Measurements from ENCODE around the gene UBE2E1. TPM values are rescaled to one million over a fixed set of nuclear protein-coding genes. Genes with fewer than 3 reads are reported as not detected.
"Not testable (repeated sequence)": the region's sequence is repeated elsewhere in the genome, so short reads cannot be mapped to it uniquely, and the experiment has no call there.

Gene UBE2E1
- total RNA-seq, 2 donors from 2014 or later = 61.4 to 86.9 TPM

DNA sequence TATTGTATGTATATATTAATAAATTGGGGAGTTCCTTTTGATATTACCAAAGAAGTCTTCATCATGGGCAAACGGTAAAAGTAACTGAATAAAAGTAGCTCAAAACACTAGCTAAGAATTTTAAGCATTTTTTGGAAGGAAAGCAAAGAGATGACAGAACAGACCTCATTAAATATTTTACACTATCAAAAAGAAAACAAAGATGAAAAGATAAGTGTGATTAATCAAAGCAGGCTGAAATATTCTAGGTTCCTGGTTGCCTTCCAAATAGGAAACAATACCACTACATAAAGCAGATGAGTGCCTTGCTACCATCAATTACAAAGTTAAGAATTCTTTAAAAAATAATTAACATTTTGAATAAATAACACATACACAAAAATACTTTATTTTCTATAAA is 107.4 kb downstream of the UBE2E1 start:
- peaks cover 31% of the 10 kb centered on the region for H3K36me3 Mint-ChIP-seq (ENCODE audit: low read depth)
- no peak overlapping the region for H3K27ac Mint-ChIP-seq
- no peaks in the 10 kb centered on the region for H3K27me3 Mint-ChIP-seq
- no peak for ATAC-seq (replicated peaks)
- no peak overlapping the region for H3K4me3 Mint-ChIP-seq
- peaks cover 20% of the 10 kb centered on the region for H3K4me1 Mint-ChIP-seq
- H3K9me3 Mint-ChIP-seq = no peaks in the 10 kb centered on the region

DNA sequence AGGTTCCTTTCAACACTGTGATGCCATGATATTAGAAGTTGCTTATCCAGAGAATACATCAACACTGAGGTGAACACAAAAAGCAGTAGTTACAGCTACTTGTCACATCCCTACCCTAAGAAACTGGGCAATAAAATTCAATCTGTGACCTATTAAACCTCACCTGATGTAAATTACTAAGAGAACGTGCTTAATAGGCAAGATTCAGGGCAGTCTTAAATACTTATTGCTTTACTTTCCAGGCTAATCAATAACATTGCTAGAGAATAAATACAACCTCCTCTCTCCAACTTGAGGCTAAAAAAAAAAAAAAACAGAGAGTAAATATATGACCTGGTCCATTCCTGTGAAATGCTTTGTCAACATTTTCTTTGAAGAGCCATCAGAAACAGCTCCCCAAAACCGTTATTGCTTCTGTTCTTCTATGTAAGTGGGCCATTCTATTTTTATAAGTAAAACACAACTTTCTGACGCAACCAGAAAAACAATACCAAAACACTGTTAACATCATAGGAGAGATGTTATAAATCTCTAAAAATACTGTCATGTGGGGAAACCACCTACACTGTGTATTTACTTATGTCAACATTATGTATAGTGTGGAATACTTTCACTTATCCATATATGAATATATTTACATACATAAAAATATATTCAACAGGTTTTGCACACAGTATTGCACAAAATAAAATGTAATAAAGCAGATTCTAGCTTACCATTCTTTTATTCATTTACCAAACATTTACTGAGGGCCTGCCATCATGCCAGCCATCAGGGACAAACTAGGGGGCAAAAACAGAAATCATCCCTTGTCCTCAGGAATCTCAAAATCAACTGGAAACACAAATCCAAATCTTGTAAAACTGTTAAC is 108.4 kb downstream of the UBE2E1 start:
- ATAC-seq (replicated peaks) = no peak
- no peaks in the 10 kb centered on the region for H3K9me3 Mint-ChIP-seq
- H3K27me3 Mint-ChIP-seq = no peaks in the 10 kb centered on the region
- peaks cover 28% of the 10 kb centered on the region for H3K4me1 Mint-ChIP-seq
- peaks cover 40% of the 10 kb centered on the region for H3K36me3 Mint-ChIP-seq (ENCODE audit: low read depth)
- H3K4me3 Mint-ChIP-seq = peak overlapping the region; percentile 13
- no peak overlapping the region for H3K27ac Mint-ChIP-seq

DNA sequence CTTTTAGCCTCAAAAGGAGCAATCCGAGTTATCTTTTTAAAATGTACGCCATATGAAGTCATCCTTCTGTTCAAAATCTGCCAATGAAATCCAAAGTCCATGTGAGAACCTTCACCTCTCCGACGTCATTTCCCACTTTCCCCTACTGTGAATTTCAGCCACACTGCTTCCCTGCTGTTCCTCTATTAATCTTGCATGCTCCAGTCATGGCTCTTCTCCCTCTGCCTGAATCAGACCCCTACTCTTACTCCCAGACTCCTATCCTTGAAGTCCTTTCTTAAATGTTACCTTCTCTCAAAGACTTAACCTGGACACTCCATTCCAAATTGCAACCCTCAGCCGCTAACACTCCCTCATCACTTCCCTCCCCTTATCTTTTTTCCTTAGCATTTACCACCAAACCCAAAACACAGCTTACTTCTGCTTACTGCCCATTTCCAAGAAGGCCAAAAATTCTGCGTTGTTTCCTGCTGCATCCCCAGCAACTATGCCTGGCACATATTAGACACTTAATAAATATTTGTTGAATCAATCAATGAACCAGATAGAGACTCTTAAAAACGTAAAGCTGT is 109.9 kb downstream of the UBE2E1 start:
- H3K4me1 Mint-ChIP-seq = peaks cover 37% of the 10 kb centered on the region
- H3K4me3 Mint-ChIP-seq = peak overlapping the region; percentile 97

DNA sequence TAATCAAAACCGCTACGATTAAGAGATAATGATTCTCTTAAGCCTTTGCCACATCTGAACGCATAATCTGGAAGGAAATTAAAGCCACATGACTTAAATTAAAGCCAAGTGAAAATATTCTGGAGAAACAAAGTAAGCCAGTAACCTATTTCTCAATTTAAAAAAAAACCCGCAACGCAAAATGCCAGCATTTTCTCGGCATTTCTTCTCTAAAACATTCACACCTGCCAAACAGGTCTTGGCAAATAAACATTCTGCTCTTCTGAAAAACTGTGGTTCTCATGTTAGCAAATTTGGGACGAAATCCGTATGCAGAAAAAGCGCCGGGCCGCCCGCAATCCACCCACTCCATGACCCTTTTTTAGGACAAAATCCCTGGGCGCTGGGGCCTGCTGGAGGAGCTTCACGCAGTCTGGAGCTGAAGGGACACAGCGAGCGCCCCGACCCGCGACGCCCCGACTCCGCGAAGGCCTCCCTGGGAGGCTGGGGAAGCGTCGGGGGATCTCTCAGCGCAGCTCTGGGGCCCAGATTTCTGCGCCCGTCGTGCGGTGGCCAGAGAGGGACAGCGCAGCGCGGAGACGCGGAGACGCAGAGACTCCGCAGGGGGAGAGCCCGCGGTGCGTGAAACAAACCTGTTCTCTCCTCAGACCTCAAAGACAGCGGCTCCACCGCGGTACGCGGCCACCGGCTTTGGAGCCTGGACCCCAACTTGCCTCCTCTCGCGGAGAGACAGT is 110.6 kb downstream of the UBE2E1 start:
- H3K27me3 Mint-ChIP-seq = no peaks in the 10 kb centered on the region
- H3K36me3 Mint-ChIP-seq (ENCODE audit: low read depth) = peaks cover 47% of the 10 kb centered on the region
- H3K9me3 Mint-ChIP-seq = no peaks in the 10 kb centered on the region
- peaks cover 38% of the 10 kb centered on the region for H3K4me1 Mint-ChIP-seq
- peak overlapping the region; percentile 99 for H3K27ac Mint-ChIP-seq
- ATAC-seq (replicated peaks) = peak; percentile 51
- peak overlapping the region; percentile 97 for H3K4me3 Mint-ChIP-seq

More for the DNA sequence above, 109.9 kb downstream of the UBE2E1 start:
- no peak for ATAC-seq (replicated peaks)
- Mint-ChIP-seq H3K27ac (peak overlapping the region; percentile 99), H3K36me3 (ENCODE audit: low read depth) (peaks cover 44% of the 10 kb centered on the region), H3K9me3 (no peaks in the 10 kb centered on the region), H3K27me3 (no peaks in the 10 kb centered on the region)

DNA sequence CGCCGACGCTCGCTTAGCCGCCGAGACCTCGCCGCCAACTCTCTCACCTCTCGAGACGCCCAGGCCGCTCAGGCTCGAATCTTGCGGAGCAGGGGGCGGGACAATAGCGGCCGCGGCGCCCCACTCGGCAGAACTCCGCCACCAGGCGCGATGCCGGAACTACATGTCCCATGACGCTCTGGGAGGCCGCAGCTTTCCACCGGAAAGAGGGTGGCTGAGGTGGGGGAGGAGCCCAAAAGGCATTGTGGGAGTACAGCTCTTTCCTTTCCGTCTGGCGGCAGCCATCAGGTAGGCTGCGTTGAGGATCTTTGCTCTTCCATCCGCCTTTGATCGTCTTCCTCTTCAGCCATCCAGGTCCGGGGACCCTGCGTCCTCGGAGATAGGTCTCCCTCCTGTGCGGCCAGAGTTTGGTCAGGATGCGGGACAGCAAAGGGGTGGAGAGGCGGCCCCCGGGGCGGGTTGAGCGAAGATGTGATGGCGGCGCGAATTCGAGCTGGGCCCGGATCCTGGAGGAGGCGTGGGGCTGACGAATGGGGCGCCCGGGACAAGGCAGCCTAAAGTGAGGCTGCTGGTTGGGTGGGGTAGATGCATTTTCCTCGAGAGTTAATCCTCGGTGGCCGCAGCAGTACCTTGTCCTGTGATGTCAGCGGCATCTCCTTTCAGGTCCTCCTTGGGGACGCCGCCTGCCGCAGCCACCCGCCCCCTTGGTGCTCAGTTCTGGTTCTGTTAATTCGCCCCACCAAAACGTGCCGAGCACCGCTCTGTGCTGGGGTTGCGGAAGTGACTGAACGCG is 111.3 kb downstream of the UBE2E1 start, which contains the start of the genes NKIRAS1 and RPL15:
NKIRAS1 (minus strand) TSS at position 105 of the 793 bp plus-strand sequence. CDS start 6,086 bp downstream, outside the sequence.
RPL15 (plus strand) TSS at position 247 of the 793 bp plus-strand sequence. CDS start 728 bp downstream, outside the sequence.
- peaks cover 55% of the 10 kb centered on the region for H3K36me3 Mint-ChIP-seq (ENCODE audit: low read depth)
- H3K4me1 Mint-ChIP-seq = peaks cover 38% of the 10 kb centered on the region
- ATAC-seq (replicated peaks) = peak; percentile 96

DNA sequence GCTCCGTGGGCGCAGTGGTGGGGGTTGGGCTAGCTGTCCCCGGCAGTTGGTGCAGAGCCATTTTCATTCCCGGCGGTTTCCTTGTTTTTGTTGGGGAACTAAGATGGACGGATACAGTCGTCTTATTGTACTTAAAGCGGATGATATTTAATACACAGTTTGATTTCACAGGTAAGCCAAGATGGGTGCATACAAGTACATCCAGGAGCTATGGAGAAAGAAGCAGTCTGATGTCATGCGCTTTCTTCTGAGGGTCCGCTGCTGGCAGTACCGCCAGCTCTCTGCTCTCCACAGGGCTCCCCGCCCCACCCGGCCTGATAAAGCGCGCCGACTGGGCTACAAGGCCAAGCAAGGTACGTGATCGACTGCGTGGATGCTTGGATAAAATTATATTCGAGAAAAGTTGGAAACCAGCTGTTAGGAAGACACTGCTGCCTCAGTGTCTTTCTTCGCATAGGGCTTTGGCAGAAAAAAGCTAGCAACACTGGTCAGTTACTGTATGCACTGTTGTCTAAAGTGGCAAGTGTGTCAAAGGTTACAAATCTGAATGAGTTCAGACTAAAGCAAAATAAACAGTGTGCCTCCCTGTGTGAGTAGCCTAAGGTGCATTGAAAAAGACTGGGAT is 112.0 kb downstream of the UBE2E1 start:
- H3K9me3 Mint-ChIP-seq; ATAC-seq (replicated peaks); H3K27me3 Mint-ChIP-seq: not testable (repeated sequence)
- H3K27ac Mint-ChIP-seq = peak overlapping the region; percentile 99
- H3K36me3 Mint-ChIP-seq (ENCODE audit: low read depth) = peaks cover 58% of the 10 kb centered on the region
- H3K4me3 Mint-ChIP-seq = peak overlapping the region; percentile 97
- peaks cover 38% of the 10 kb centered on the region for H3K4me1 Mint-ChIP-seq

More for the DNA sequence above, 111.3 kb downstream of the UBE2E1 start, which contains the start of the genes NKIRAS1 and RPL15:
- no peaks in the 10 kb centered on the region for H3K9me3 Mint-ChIP-seq
- H3K27me3 Mint-ChIP-seq = no peaks in the 10 kb centered on the region
- peak within 1 kb of the TSS; percentile 99 for H3K27ac Mint-ChIP-seq
- H3K4me3 Mint-ChIP-seq = peak within 1 kb of the TSS; percentile 97

DNA sequence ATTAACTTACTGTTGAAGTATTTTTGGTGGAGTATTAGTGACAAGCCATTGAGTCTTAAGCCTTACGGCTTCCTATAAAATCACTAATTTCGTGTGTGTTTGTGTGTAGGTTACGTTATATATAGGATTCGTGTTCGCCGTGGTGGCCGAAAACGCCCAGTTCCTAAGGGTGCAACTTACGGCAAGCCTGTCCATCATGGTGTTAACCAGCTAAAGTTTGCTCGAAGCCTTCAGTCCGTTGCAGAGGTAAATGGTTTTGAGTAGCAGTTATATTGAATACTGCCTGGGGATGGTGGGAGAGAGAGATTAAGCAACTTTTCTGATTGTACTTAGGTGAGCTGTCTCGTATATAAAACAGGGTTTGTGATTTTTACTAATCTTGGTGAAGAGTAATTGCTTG is 112.6 kb downstream of the UBE2E1 start:
- not testable (repeated sequence) for H3K9me3 Mint-ChIP-seq; H3K27me3 Mint-ChIP-seq; ATAC-seq (replicated peaks)
- Mint-ChIP-seq H3K4me3 (peak overlapping the region; percentile 97), H3K36me3 (ENCODE audit: low read depth) (peaks cover 58% of the 10 kb centered on the region), H3K27ac (peak overlapping the region; percentile 99), H3K4me1 (peaks cover 38% of the 10 kb centered on the region)

DNA sequence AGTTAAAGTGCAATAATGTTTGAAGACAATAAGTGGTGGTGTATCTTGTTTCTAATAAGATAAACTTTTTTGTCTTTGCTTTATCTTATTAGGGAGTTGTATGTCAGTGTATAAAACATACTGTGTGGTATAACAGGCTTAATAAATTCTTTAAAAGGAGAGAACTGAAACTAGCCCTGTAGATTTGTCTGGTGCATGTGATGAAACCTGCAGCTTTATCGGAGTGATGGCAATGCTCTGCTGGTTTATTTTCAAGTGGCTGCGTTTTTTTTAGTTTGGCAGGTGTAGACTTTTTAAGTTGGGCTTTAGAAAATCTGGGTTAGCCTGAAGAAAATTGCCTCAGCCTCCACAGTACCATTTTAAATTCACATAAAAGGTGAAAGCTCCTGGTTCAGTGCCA is 113.9 kb downstream of the UBE2E1 start:
- no peaks in the 10 kb centered on the region for H3K27me3 Mint-ChIP-seq
- H3K36me3 Mint-ChIP-seq (ENCODE audit: low read depth) = peaks cover 58% of the 10 kb centered on the region
- peaks cover 30% of the 10 kb centered on the region for H3K4me1 Mint-ChIP-seq
- ATAC-seq (replicated peaks) = no peak
- no peak overlapping the region for H3K27ac Mint-ChIP-seq
- H3K9me3 Mint-ChIP-seq = no peaks in the 10 kb centered on the region
- H3K4me3 Mint-ChIP-seq = peak overlapping the region; percentile 97

DNA sequence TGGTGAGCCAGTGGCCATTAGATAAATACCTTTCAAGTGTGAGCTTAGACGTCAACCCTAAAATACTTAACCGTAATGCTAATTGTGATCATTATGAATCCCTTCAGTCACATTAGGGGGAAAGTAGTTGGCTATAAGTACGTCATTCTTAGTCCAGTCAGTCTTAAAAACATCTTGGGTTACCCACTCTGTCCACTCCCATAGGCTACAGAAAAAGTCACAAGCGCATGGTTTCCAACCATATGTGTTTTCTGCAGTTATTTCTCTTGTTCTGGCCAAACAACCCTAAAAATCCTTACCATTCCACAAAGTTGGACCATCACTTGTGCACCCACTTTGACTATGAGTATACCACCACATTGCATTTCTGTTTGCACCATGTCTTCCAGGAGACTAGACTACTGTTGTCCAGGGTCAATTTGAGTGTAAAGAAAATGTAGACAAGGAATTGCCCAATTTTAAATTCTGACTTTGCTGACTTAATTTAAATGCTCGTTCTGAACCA is 114.4 kb downstream of the UBE2E1 start:
- no peak overlapping the region for H3K27ac Mint-ChIP-seq
- no peaks in the 10 kb centered on the region for H3K9me3 Mint-ChIP-seq
- H3K4me3 Mint-ChIP-seq = peak overlapping the region; percentile 97
- H3K27me3 Mint-ChIP-seq = no peaks in the 10 kb centered on the region
- H3K36me3 Mint-ChIP-seq (ENCODE audit: low read depth) = peaks cover 58% of the 10 kb centered on the region
- H3K4me1 Mint-ChIP-seq = peaks cover 26% of the 10 kb centered on the region
- ATAC-seq (replicated peaks) = no peak

DNA sequence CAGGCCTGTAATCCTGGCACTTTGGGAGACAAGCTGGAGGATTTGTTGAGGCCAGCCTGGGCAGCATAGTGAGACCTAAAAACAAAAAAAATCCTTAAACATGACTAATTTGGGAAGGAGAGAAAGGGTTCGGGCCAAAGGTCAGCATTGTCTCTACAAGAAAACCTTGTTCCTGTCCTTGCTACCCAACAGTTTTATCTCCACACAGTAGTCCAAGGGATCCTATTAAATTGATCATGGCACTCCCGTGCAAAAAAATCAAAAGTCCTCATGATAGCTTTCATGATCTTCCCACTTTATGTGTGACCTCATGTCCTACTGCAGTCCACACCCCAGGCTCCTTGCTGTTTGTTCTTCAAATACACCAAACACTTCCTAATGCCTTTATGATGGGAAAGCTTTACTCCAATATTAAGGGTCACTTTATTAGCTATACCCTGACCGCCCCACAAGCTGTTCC is 115.3 kb downstream of the UBE2E1 start:
- ATAC-seq (replicated peaks) = no peak
- peaks cover 19% of the 10 kb centered on the region for H3K4me1 Mint-ChIP-seq
- peaks cover 58% of the 10 kb centered on the region for H3K36me3 Mint-ChIP-seq (ENCODE audit: low read depth)
- no peaks in the 10 kb centered on the region for H3K9me3 Mint-ChIP-seq
- H3K27me3 Mint-ChIP-seq = no peaks in the 10 kb centered on the region
- no peak overlapping the region for H3K4me3 Mint-ChIP-seq
- H3K27ac Mint-ChIP-seq = no peak overlapping the region

DNA sequence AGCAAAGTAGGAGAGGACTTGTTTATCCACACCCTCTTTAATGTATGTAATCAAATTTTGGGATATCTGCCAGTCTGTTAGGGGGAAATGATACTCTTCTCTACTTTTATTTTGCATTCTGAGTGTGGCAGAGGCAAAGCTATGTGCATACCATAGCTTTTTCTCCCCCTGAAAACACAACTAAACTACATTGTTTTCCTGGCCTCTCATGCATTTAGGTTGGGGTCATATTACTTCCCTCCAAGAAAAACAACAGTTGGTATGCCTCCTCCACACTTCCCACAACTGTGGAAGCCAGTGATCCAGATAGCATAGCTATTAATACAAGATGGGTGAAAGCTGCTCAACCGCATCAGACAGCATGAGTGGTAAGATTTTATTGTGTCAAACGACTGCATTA is 118.0 kb downstream of the UBE2E1 start:
- peaks cover 13% of the 10 kb centered on the region for H3K4me1 Mint-ChIP-seq
- no peaks in the 10 kb centered on the region for H3K27me3 Mint-ChIP-seq
- peaks cover 36% of the 10 kb centered on the region for H3K36me3 Mint-ChIP-seq (ENCODE audit: low read depth)
- no peak overlapping the region for H3K4me3 Mint-ChIP-seq
- H3K27ac Mint-ChIP-seq = no peak overlapping the region
- no peak for ATAC-seq (replicated peaks)
- no peaks in the 10 kb centered on the region for H3K9me3 Mint-ChIP-seq

DNA sequence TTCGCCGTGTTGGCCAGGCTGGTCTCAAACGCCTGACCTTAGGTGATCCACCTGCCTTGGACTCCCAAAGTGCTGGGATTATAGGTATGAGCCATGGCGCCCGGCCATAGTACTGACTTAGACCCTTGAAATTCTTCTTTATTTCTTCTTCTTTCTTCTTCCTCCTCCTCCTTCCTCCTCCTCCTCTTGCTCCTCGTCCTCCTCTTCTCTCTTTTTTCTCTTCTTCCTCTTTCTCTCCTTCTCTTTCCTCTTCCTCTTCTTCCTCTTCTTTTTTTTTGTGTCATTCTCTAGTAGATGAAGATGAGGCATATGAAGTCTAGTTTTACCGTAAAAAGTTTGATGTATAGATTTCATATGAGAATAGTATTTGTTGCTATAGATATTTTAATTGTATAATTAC is 120.5 kb downstream of the UBE2E1 start:
- Mint-ChIP-seq H3K4me1 (no peaks in the 10 kb centered on the region), H3K27ac (no peak overlapping the region), H3K4me3 (no peak overlapping the region), H3K9me3 (no peaks in the 10 kb centered on the region), H3K27me3 (no peaks in the 10 kb centered on the region), H3K36me3 (ENCODE audit: low read depth) (peaks cover 11% of the 10 kb centered on the region)
- no peak for ATAC-seq (replicated peaks)

DNA sequence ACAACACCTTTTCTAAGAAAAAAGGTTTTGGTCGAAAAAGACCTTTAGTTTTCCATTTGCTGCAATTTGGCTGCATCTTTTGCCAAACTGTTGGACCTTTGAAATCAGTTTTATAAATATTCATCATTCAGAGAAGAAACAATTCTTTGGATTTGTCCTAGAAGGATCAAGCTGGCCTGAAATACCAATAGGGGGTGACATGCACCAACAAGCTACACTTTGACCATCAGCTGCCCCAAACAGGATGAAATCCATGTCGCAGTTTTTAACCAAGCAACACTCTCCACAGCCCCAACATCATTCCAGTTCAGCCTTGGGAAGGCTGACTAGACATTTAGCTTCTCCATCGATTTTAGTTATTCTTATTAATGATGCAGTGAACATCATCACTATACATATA is 121.0 kb downstream of the UBE2E1 start:
- H3K27me3 Mint-ChIP-seq = no peaks in the 10 kb centered on the region
- no peak overlapping the region for H3K4me3 Mint-ChIP-seq
- H3K4me1 Mint-ChIP-seq = no peaks in the 10 kb centered on the region
- H3K36me3 Mint-ChIP-seq (ENCODE audit: low read depth) = peaks cover 6% of the 10 kb centered on the region
- no peak overlapping the region for H3K27ac Mint-ChIP-seq
- no peaks in the 10 kb centered on the region for H3K9me3 Mint-ChIP-seq
- no peak for ATAC-seq (replicated peaks)

All from activated T-helper 17 cell treated with anti-CD3 and anti-CD28 coated beads, Interleukin-2, amount 50 U/mL, for 72 hours (primary cell).